BE2C (cell line): Measurements from ENCODE around the gene BICDL2.

Experiments
- DNase-seq: peaks from one replicate; pipeline ENCODE4 v3.0.0-alpha.2; 2020
- H3K27me3 ChIP-seq: fragments of 250-450 bp; sonication (Bioruptor Pico); 2 replicates; pipeline ENCODE4 v1.5.1; 2020; ENCODE audit warnings: mild to moderate bottlenecking
- H3K36me3 ChIP-seq: fragments of 250-450 bp; sonication (Bioruptor Pico); 2 replicates; pipeline ENCODE4 v1.5.1; 2020; ENCODE audit warnings: mild to moderate bottlenecking
- H3K4me1 ChIP-seq: fragments of 250-450 bp; sonication (Bioruptor Pico); 2 replicates; pipeline ENCODE4 v1.5.1; 2020
- H3K4me3 ChIP-seq: 2 replicates; pipeline ENCODE4 v1.5.1; 2011; ENCODE audit warnings: low read depth, low read length
- H3K9me3 ChIP-seq: fragments of 250-450 bp; sonication (Bioruptor Pico); 2 replicates; pipeline ENCODE4 v1.5.1; 2020
- CTCF ChIP-seq: IDR thresholded peaks from 2 replicates; pipeline ENCODE4 v1.5.1; 2012; ENCODE audit warnings: mild to moderate bottlenecking, low read depth, low read length

The BICDL2 gene

GRCh38 chr16:3009568-3010390 is 27.0 kb downstream of the BICDL2 start:
- Histone ChIP-seq H3K4me3 (no peak overlapping the region), H3K9me3 (no peaks in the 10 kb centered on the region), H3K4me1 (no peaks in the 10 kb centered on the region), H3K36me3 (no peaks in the 10 kb centered on the region), H3K27me3 (peaks cover 12% of the 10 kb centered on the region)
- no peak for TF ChIP-seq CTCF
- DNase-seq, result no peak

GRCh38 chr16:3008690-3009037 is 28.1 kb downstream of the BICDL2 start:
- H3K4me3 ChIP-seq, result no peak overlapping the region
- H3K4me1 ChIP-seq, result no peaks in the 10 kb centered on the region
- no peaks in the 10 kb centered on the region for H3K36me3 ChIP-seq
- DNase-seq, result no peak
- H3K9me3 ChIP-seq, result no peaks in the 10 kb centered on the region
- no peak for TF ChIP-seq CTCF
- peaks cover 12% of the 10 kb centered on the region for H3K27me3 ChIP-seq

GRCh38 chr16:3007957-3008689 is 28.6 kb downstream of the BICDL2 start:
- H3K27me3 ChIP-seq, result peaks cover 12% of the 10 kb centered on the region
- H3K4me3 ChIP-seq, result no peak overlapping the region
- no peak for DNase-seq
- TF ChIP-seq CTCF, result no peak
- H3K36me3 ChIP-seq, result no peaks in the 10 kb centered on the region
- no peaks in the 10 kb centered on the region for H3K4me1 ChIP-seq
- H3K9me3 ChIP-seq, result no peaks in the 10 kb centered on the region

- Histone ChIP-seq H3K4me3 (no peak overlapping the region), H3K9me3 (no peaks in the 10 kb centered on the region), H3K4me1 (no peaks in the 10 kb centered on the region), H3K36me3 (no peaks in the 10 kb centered on the region), H3K27me3 (peaks cover 12% of the 10 kb centered on the region)
- no peak for DNase-seq
- TF ChIP-seq CTCF, result no peak
Observed at GRCh38 chr16:3007059-3007956, 29.4 kb downstream of the BICDL2 start.

GRCh38 chr16:3004781-3005284 is 31.9 kb downstream of the BICDL2 start:
- peaks cover 3% of the 10 kb centered on the region; the same call in 1 of the 2 replicates for H3K27me3 ChIP-seq
- TF ChIP-seq CTCF, result no peak
- H3K4me3 ChIP-seq, result peak overlapping the region; percentile 54
- H3K4me1 ChIP-seq, result no peaks in the 10 kb centered on the region
- DNase-seq, result no peak
- H3K9me3 ChIP-seq, result no peaks in the 10 kb centered on the region
- no peaks in the 10 kb centered on the region for H3K36me3 ChIP-seq
